Astrocyte (in vitro differentiated cells and primary cell): Measurements from ENCODE around the gene MDFI. TPM values are rescaled to one million over a fixed set of nuclear protein-coding genes. Genes with fewer than 3 reads are reported as not detected.

ENCODE experiments used
- DNase-seq: peaks from one replicate; pipeline ENCODE4 v3.0.0-alpha.2; 2010; ENCODE audit warnings: low read depth
- FAIRE-seq: peaks from 2 replicates; lab custom pipeline; 2011; peaks lifted over from hg19 to GRCh38; lab: Jason Lieb, UNC
- H2AFZ ChIP-seq: 2 replicates; pipeline ENCODE4 v1.6.0; 2012; ENCODE audit warnings: low read depth, low read length, inconsistent platforms
- H3K27ac ChIP-seq: 2 replicates; pipeline ENCODE4 v1.5.1; 2011; ENCODE audit warnings: low read depth, low read length, inconsistent platforms
- H3K27me3 ChIP-seq: 2 replicates; pipeline ENCODE4 v1.6.0; 2011; ENCODE audit warnings: low read length, inconsistent platforms; ENCODE audit not compliant: insufficient read depth
- H3K36me3 ChIP-seq: 2 replicates; pipeline ENCODE4 v1.5.1; 2011; ENCODE audit warnings: low read length, inconsistent platforms; ENCODE audit not compliant: insufficient read depth
- H3K4me1 ChIP-seq: 2 replicates; pipeline ENCODE4 v1.5.1; 2011; ENCODE audit warnings: low read length, inconsistent platforms; ENCODE audit not compliant: insufficient read depth
- H3K4me2 ChIP-seq: 2 replicates; pipeline ENCODE4 v1.6.0; 2012; ENCODE audit warnings: low read length, inconsistent platforms
- H3K4me3 ChIP-seq: 2 replicates; pipeline ENCODE4 v1.5.1; 2011; ENCODE audit warnings: low read depth, mild to moderate bottlenecking, low read length, inconsistent platforms; ENCODE audit not compliant: insufficient read depth
- H3K79me2 ChIP-seq: 2 replicates; pipeline ENCODE4 v1.6.0; 2012; ENCODE audit warnings: mild to moderate bottlenecking, low read length, inconsistent platforms; ENCODE audit not compliant: insufficient read depth
- H3K9ac ChIP-seq: 2 replicates; pipeline ENCODE4 v1.6.0; 2012; ENCODE audit warnings: mild to moderate bottlenecking, low read length, inconsistent platforms
- H3K9me3 ChIP-seq: 2 replicates; pipeline ENCODE4 v1.5.1; 2012; ENCODE audit warnings: low read depth, mild to moderate bottlenecking, low read length, inconsistent platforms; ENCODE audit not compliant: insufficient read depth
- H4K20me1 ChIP-seq: 2 replicates; pipeline ENCODE4 v1.6.0; 2012; ENCODE audit warnings: low read length, inconsistent platforms; ENCODE audit not compliant: insufficient read depth
- H3K27ac Mint-ChIP-seq: one replicate; pipeline ENCODE4 v1.8.0; 2021; ENCODE audit warnings: mild to moderate bottlenecking, mixed read lengths; ENCODE audit not compliant: unreplicated experiment
- H3K27me3 Mint-ChIP-seq: one replicate; pipeline ENCODE4 v1.8.0; 2021; ENCODE audit warnings: low read depth, mixed read lengths; ENCODE audit not compliant: unreplicated experiment
- H3K36me3 Mint-ChIP-seq: one replicate; pipeline ENCODE4 v1.8.0; 2021; ENCODE audit warnings: low read depth, mixed read lengths; ENCODE audit not compliant: unreplicated experiment
- H3K4me1 Mint-ChIP-seq: one replicate; pipeline ENCODE4 v1.8.0; 2021; ENCODE audit warnings: low read depth, mixed read lengths; ENCODE audit not compliant: unreplicated experiment
- H3K4me3 Mint-ChIP-seq: one replicate; pipeline ENCODE4 v1.8.0; 2021; ENCODE audit warnings: mild to moderate bottlenecking, moderate library complexity, mixed read lengths; ENCODE audit not compliant: unreplicated experiment
- H3K9me3 Mint-ChIP-seq: one replicate; pipeline ENCODE4 v1.8.0; 2021; ENCODE audit warnings: mild to moderate bottlenecking, mixed read lengths; ENCODE audit not compliant: unreplicated experiment
- CTCF ChIP-seq: IDR thresholded peaks from 2 replicates; pipeline ENCODE4 v1.5.1; 2011; ENCODE audit warnings: low read depth, mild to moderate bottlenecking, inconsistent platforms, low read length, moderate library complexity; ENCODE audit not compliant: insufficient read depth
- EZH2 ChIP-seq: IDR thresholded peaks from 2 replicates; pipeline ENCODE4 v1.6.1; 2012; ENCODE audit warnings: mild to moderate bottlenecking, low read length, inconsistent platforms; ENCODE audit not compliant: insufficient read depth
- total RNA-seq: library from RNA; stranded (reverse); gene quantifications from 2 replicates; pipeline ENCODE4 v1.2.1, GENCODE V29; 2021

The MDFI gene
- total RNA-seq, 1 donor from 2014 or later: 144 TPM

- no peaks in the 10 kb centered on the region for H3K27me3 ChIP-seq
- FAIRE-seq (no peak), DNase-seq (no peak)
- Mint-ChIP-seq H3K36me3 (no peaks in the 10 kb centered on the region), H3K9me3 (peaks cover 3% of the 10 kb centered on the region), H3K27me3 (peaks cover 42% of the 10 kb centered on the region), H3K4me3 (no peak overlapping the region), H3K4me1 (peaks cover 5% of the 10 kb centered on the region), H3K27ac (no peak overlapping the region)
- no peak overlapping the region for H2AFZ ChIP-seq
- TF ChIP-seq EZH2 (no peak), CTCF (no peak)
- H3K27ac ChIP-seq: no peak overlapping the region
- H3K9ac ChIP-seq: no peak overlapping the region
- no peak overlapping the region for H3K4me3 ChIP-seq
- H3K4me1 ChIP-seq: no peaks in the 10 kb centered on the region
- no peaks in the 10 kb centered on the region for H3K79me2 ChIP-seq
- no peaks in the 10 kb centered on the region for H3K36me3 ChIP-seq
- H3K4me2 ChIP-seq: no peak overlapping the region
- H3K9me3 ChIP-seq: no peaks in the 10 kb centered on the region
- no peaks in the 10 kb centered on the region for H4K20me1 ChIP-seq
Observed at GRCh38 chr6:41687501-41688175, 49.4 kb downstream of the MDFI start.

GRCh38 chr6:41688256-41688965, 50.1 kb downstream of the MDFI start:
- Histone ChIP-seq H3K36me3 (no peaks in the 10 kb centered on the region), H3K9me3 (no peaks in the 10 kb centered on the region), H3K27ac (no peak overlapping the region), H3K9ac (no peak overlapping the region), H3K4me1 (no peaks in the 10 kb centered on the region), H4K20me1 (no peaks in the 10 kb centered on the region), H3K4me2 (no peak overlapping the region), H3K27me3 (no peaks in the 10 kb centered on the region), H3K79me2 (no peaks in the 10 kb centered on the region), H3K4me3 (no peak overlapping the region), H2AFZ (no peak overlapping the region)
- peaks cover 47% of the 10 kb centered on the region for H3K27me3 Mint-ChIP-seq
- peaks cover 5% of the 10 kb centered on the region for H3K4me1 Mint-ChIP-seq
- H3K36me3 Mint-ChIP-seq: no peaks in the 10 kb centered on the region
- H3K27ac Mint-ChIP-seq: no peak overlapping the region
- no peak for FAIRE-seq
- H3K4me3 Mint-ChIP-seq: no peak overlapping the region
- TF ChIP-seq CTCF (no peak), EZH2 (no peak)
- H3K9me3 Mint-ChIP-seq: peaks cover 3% of the 10 kb centered on the region
- no peak for DNase-seq
